Mucosa of descending colon (tissue), 3 donors: Measurements from ENCODE around the gene STAT6. TPM values are rescaled to one million over a fixed set of nuclear protein-coding genes. Genes with fewer than 3 reads are reported as not detected.

Experiments used
- ATAC-seq: fragments of 200-7000 bp; cut with Tn5 transposase; one replicate; pipeline ENCODE4 v1.9.1; 2020; ENCODE audit warnings: mild to moderate bottlenecking, moderate library complexity
- DNase-seq, 3 donors: peaks; one replicate each; pipeline ENCODE4 v3.0.0-alpha.2; 2020
- H3K36me3 ChIP-seq: fragments of 200-600 bp; one replicate; pipeline ENCODE4 v1.8.0; 2021; ENCODE audit warnings: low read depth, mild to moderate bottlenecking
- H3K4me1 ChIP-seq: fragments of 200-600 bp; one replicate; pipeline ENCODE4 v1.8.0; 2021; ENCODE audit warnings: low read depth, mild to moderate bottlenecking
- H3K4me3 ChIP-seq: fragments of 200-600 bp; one replicate; pipeline ENCODE4 v1.8.0; 2021; ENCODE audit warnings: mild to moderate bottlenecking
- H3K9me3 ChIP-seq: fragments of 200-600 bp; one replicate; pipeline ENCODE4 v1.8.0; 2021; ENCODE audit warnings: mild to moderate bottlenecking
- intact Hi-C, 2 donors: fragments of 100-400 bp; cut with DNase I in 1 of 2; cut with micrococcal nuclease in 1 of 2; formaldehyde crosslinking; loops; one replicate each; pipeline versions ENCODE4 v1.11.0 to v1.11.1; 2022; cut with DNase I, micrococcal nuclease
- total RNA-seq, 3 donors: library from RNA; stranded (reverse); fragmentation: NEBNext Ultra II Directional in 2 of 3; extraction: Animal tissue kit (Norgen Biotek cat#: 25700) in 2 of 3; gene quantifications; one replicate each; pipeline versions ENCODE4 v1.2.1 to v1.2.4, GENCODE V29; 2021 to 2023
- TF ChIP-seq, protein P1 (sequence below): fragments of 200-600 bp; IDR thresholded peaks from one replicate; pipeline ENCODE4 v1.8.0; 2022; ENCODE audit warnings: antibody characterized with exemption, mild to moderate bottlenecking
- donor health status: DM: no; HTN: no; CAD: no; lungs with moderate emphysema.
- donor health status: DM: no; HTN: no; CAD: no.
- donor health status: DM: no; HTN: yes; CAD: no.

The STAT6 gene
- total RNA-seq, 3 donors from 2014 or later: 219 to 286 (median 281) TPM

DNA sequence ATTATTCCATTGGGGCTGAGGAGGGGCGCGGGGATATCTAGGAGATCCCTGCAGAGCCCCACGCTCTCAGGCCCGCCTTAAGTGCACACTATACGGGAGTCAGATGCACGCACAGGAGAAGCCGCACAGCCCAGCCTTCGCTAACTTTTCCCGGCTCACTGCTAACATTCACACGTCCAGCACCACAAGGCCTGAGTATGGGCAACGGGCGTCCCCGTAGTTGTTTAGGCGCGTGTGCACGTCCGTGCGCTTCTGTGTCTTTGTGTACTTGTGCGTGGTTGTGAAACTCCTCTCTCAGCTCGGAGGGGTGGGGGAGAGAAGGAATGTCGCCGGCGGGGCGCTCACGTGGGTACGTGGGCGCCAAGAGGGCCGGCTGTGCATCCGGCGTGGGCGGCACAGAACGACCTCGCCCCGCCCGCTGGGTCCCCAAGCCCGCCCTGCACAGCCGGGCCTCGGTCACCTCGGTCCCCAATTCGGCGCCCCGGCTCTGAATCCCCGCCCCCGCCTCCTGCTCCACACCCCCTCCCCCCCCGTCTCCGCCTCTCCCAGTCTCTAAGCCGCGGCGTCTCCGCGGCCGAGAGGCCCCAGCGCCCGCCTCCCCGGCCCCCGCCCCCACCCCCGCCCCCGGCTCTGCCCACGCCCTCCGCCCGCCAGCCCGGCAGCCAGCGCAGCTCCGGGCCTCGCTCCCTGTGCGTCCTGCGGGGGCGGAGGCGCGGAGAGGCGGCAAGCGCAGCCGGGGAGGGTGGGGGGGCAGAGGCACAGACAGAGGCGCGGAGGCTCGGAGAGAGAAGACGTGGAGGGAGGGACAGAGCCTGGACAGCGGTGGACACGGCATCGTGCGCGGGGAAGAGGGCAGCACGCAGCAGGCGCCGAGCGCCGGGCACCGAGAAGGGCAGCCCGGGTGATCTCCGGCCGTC is 22.6 kb downstream of the STAT6 start, which contains the start of gene NAB2:
Gene NAB2 (plus strand): TSS at position 761 of the 917 bp plus-strand sequence. CDS start 158 bp downstream, outside the sequence.
- peak; percentile 80 for ATAC-seq
- H3K4me1 ChIP-seq: peaks cover 36% of the 10 kb centered on the region

DNA sequence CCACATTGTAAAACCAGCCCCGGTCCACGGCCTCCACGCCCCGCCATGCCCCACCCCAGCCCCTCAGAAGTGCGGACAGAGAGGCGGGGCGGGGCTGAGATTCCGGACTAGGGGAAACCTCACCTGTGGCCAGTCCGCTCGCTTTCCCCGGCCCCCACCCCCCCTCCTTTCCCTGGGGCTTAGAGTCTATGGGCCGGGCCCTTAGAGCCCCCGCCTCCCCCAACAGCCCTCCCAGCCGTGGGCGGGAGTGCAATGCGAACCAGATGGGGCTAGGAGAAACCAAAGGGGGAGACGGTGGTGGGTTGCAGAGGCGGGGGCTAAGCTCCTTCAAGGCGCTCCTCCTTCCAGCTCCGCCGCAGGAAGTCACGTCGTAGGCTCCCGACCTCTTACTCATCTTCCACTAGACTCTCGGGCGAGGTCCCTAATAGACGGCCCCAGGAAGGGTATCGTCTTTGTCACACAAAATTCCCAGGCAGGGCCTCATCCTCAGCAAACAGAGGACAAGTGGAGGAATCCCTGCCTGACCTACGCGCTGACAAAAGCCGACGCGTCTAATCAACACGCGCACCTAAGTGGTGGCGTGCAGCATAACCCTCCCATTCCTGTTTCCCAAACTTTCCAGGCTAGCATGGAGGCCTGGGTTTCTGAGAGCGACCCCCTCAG is 23.3 kb downstream of the STAT6 start:
- intact Hi-C loops: no loop called here
- Histone ChIP-seq H3K9me3 (no peaks in the 10 kb centered on the region), H3K4me3 (no peak overlapping the region), H3K36me3 (no peaks in the 10 kb centered on the region), H3K4me1 (peaks cover 32% of the 10 kb centered on the region)
- ATAC-seq: peak; percentile 36
- DNase-seq: peak; percentile 76 to 91 (median 83)
- TF ChIP-seq, protein P1, sequence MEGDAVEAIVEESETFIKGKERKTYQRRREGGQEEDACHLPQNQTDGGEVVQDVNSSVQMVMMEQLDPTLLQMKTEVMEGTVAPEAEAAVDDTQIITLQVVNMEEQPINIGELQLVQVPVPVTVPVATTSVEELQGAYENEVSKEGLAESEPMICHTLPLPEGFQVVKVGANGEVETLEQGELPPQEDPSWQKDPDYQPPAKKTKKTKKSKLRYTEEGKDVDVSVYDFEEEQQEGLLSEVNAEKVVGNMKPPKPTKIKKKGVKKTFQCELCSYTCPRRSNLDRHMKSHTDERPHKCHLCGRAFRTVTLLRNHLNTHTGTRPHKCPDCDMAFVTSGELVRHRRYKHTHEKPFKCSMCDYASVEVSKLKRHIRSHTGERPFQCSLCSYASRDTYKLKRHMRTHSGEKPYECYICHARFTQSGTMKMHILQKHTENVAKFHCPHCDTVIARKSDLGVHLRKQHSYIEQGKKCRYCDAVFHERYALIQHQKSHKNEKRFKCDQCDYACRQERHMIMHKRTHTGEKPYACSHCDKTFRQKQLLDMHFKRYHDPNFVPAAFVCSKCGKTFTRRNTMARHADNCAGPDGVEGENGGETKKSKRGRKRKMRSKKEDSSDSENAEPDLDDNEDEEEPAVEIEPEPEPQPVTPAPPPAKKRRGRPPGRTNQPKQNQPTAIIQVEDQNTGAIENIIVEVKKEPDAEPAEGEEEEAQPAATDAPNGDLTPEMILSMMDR: no peak

More for the DNA sequence above, 22.6 kb downstream of the STAT6 start, which contains the start of gene NAB2:
- intact Hi-C loops: no loop called here
- TF ChIP-seq, protein P1: no peak
- Histone ChIP-seq H3K4me3 (peak within 1 kb of the TSS; percentile 40), H3K9me3 (no peaks in the 10 kb centered on the region), H3K36me3 (no peaks in the 10 kb centered on the region)
- DNase-seq: peak; percentile 93 to 97 (median 93)

DNA sequence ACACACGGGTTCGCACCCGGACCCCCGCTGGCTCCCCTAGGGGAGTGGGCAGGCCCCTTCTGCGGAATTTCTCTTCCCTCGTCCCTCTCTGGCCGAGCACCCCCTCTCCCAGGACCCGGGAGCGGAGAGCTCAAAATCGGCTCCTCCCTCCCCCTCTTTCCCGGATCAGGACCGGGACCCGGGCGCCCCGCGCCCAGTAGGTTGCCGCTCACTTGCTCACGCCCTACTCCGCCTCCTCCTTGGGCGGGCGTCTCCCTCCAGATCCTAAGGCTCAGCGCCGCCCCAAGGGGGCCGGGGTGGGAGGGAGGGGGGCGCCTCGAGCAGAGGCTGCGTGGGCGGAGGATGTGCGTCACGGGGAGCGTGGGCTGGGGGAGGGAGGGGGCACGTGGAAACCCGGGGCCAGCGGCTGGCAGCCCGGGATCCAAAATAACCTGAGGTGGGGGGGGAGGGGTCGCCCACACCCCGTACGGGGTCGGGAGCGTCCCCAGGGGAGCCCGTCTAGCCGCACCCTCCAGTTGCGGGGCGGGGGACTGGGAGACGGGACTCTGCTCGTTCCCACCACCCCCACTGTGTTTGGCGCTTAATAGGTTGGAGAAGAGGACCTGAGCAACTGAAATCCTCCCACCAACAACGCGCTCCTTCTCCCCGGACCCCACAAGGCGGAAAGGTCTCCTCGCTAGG is 24.0 kb downstream of the STAT6 start:
- DNase-seq: peak; percentile 84 to 94 (median 88)
- TF ChIP-seq, protein P1: no peak
- no peaks in the 10 kb centered on the region for H3K9me3 ChIP-seq
- peak; percentile 54 for ATAC-seq
- peak overlapping the region; percentile 30 for H3K4me3 ChIP-seq
- H3K4me1 ChIP-seq: peaks cover 32% of the 10 kb centered on the region
- no peaks in the 10 kb centered on the region for H3K36me3 ChIP-seq
- intact Hi-C loops: no loop called here

DNA sequence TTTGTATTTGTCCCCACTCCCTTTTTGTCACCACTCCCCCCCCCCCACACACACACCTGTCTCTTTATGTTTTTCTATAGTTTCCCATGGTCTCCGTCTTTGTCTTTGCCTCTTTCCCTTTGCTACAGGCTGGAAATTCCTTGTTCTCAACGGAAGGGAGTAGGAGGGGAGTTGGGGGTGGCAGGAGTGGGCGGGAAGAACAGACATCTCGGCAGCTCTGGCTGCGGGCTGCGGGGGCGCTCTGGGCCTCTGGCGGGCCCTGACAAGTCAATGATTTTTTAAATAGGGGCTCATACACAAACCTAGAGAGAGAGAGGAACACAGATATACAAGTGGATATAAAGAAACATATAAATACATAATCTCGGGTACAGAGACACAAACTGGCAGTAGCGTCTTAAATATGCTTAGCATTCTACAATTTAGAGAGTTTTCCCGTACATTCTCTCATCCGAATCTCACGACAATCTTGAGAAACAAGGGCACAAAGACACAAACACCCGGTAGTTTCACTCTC is 24.6 kb downstream of the STAT6 start:
- Histone ChIP-seq H3K9me3 (no peaks in the 10 kb centered on the region), H3K4me1 (peaks cover 32% of the 10 kb centered on the region), H3K4me3 (peak overlapping the region; percentile 30), H3K36me3 (no peaks in the 10 kb centered on the region)
- TF ChIP-seq, protein P1: no peak
- ATAC-seq (no peak), DNase-seq (peak in 2 of 3 donors; percentile 52 to 81)
- intact Hi-C loops: no loop called here

DNA sequence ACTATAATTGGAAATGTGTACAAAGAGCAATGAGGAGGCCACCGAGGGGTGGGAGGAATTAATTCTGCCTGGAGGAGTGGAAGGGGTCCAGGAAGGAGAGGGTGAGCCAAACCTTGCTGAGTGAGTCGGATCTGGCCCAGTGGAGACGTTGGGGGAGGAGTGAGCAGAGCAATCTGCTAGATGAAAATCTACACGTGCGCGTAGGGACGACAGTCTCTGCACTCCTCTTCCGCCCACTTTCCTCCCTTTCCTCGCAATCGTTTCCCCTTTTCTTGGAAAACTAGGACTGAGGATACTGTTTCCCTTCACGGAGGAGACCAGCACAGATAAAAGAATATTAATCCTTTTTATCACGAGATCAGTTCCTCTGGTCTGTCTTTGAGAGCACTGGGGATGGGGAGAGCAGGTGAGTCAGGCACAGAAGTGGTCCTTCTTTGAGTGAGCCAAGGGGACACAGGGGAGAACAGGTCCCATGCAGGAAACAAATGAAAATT is 25.1 kb downstream of the STAT6 start:
- TF ChIP-seq, protein P1: no peak
- no peaks in the 10 kb centered on the region for H3K9me3 ChIP-seq
- ATAC-seq (no peak), DNase-seq (peak in 1 of 3 donors; percentile 46)
- no peaks in the 10 kb centered on the region for H3K36me3 ChIP-seq
- intact Hi-C loops: no loop called here
- peaks cover 28% of the 10 kb centered on the region for H3K4me1 ChIP-seq
- no peak overlapping the region for H3K4me3 ChIP-seq
